ENCODE data around the gene P2RY13.

The P2RY13 gene

GRCh38 chr3:151329363-151329762 lies at the start of gene P2RY13:
Gene P2RY13 (minus strand): TSS chr3:151329549. CDS start chr3:151329528, 21 bp downstream.
- no peak for DNase-seq

DNA sequence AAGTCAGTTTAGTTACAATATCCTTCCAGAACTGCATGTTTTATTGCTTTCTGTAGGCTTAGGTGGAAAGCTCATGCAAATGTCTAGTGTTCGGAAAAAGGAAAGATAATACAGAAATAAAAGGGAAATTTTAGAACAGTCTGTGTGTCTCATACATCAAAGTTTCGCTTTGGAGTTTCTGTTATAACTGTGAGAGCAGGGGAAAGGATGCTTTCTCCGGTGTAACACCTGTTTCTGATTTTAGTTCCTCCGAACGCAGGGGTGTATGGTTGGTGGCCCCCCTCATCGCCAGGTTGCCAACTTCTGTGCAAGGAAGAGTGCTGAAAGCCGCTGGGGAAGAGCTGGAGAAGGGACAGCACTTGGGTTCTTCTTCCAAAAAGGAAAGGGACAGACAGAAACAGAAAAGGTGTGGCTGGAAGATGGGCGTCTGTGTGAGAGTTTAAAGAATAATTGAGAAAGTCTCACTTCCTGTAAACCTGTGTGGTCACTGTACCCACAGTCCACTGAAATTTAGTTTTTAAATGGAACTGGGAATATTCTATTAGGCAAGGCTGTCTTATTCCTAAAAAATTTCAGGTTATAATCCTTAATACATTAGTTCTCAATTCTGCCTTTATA lies 48.5 kb upstream of the P2RY13 start:
- DNase-seq, result no peak

DNA sequence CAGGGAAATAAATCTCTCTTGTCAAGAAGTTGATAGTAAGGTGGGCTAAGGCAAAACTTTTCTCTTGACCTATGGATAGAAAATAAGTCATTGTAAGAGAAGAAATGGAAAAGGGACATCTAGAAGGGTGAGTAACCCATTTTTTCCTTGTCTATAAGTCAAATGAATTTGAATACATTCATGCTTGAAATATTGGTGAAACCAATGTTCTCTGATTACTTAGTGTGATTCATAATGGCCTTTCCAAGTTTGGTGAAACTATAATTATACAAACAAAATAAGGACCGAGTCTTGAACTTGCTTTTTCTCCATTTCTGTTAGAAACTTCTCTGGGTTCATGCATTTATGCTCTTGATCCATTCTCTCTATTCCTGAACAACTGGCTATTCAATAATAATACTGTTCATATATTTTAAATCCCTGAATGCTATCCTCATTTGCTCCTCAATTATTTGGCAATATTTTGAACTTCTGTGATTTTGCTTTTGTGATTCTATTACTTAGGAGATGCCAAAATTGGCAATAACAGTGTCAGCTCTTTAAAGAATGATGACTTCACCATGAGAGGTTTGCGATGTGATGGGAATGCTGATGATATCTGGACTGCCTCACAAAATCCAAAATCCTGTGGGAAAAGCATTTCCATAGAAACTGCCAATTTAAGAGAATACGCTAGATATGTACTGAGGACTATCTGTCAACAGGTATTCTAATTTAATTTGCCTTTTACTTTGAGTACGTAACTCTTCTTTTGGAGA lies 42.9 kb upstream of the P2RY13 start:
- no peak for DNase-seq

GRCh38 chr3:151371526-151371925 lies 42.2 kb upstream of the P2RY13 start:
- no peak for DNase-seq

- DNase-seq, result no peak
Observed at GRCh38 chr3:151367448-151367847, 38.1 kb upstream of the P2RY13 start.

DNA sequence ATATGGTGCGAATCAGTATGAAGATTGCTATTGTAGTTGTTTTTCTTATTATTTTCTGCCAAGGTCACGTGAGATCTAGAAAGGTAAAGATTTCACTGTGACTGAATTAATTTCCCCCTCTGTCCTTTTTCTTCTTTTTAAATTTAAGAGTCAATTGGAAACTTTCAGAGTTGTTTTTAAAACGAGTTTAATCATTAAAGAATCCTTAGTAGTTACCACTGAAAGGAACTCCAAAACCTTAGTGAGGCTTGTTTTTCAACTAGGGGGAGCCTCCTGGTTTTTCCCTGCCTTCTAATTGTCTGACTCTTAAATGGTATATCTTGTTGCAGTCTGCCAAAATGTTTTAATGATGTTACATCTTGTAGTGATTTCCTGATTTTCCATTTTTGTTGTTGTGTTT lies 37.6 kb upstream of the P2RY13 start:
- DNase-seq, result no peak

DNA sequence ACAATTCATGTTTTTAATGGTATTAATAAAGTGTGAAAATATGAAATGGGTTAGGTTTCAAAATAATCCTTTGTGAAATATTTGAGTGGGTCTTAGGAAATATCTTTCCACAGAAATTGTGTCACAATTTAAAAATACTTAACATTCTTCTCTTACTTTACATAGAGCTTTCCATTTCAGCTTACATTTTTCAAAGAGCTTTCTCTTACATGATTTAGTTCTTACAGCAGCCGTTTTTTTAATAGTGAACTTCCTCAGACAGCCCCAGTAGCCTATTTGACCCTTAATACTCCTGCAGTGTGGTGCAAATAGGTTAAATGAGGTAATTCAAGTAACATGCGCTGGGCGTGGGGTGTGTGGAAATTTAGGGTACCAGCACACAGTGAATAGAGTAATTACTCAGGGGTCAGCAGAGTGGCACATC lies 33.4 kb upstream of the P2RY13 start:
- DNase-seq, result no peak

DNA sequence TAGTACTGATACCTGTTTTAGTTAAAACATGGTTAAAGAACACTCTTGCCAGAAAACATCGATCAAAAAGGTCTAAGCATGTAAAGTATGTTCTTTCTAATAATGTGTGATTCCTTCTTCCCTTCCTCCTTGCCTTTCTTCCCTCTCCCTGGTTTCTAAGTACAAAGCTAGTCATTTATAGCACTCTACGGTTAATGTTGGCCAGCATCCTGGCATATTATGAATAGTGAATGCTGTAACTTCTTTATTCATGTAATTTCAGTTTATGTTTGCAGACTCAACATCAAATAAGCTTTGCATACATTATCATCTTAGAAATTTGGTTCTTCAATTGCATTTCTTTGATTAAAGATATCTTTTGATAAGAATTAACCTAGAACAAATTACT lies 28.1 kb upstream of the P2RY13 start:
- peak; percentile 32 to 37 for DNase-seq

DNA sequence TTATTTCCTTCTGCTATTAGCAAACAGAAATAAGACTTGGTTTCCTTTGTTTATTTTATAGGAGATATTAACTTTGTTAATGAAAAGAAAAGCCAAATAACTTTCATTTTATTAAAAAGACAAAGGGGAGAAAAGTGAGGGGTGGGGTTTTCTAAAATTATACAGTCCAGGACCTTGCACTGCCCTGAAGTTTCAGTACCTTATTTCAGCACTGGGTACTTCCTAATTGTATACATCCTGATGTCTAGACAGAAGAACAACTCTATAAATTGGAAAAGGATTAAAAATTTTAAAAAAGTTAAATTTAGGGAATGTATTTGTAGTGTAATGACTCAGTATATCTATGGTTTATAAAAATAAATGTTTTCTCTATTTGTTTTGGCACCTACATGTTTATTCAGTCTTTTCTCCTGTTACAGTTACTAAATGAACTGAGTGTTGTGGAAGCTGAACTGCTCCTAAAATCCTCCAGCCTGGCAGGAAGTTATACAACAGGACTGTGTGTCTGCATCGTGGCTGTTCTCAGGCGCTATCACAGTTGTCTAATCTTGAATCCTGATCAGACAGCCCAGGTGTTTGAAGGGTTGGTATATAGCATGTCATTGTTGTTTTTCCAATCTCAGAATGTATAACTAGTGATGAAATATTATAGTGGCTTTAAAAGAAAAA lies 27.6 kb upstream of the P2RY13 start:
- peak in 1 of 2 experiments; percentile 36 for DNase-seq

- DNase-seq, result no peak
Observed at GRCh38 chr3:151351648-151352047, 22.3 kb upstream of the P2RY13 start.

DNA sequence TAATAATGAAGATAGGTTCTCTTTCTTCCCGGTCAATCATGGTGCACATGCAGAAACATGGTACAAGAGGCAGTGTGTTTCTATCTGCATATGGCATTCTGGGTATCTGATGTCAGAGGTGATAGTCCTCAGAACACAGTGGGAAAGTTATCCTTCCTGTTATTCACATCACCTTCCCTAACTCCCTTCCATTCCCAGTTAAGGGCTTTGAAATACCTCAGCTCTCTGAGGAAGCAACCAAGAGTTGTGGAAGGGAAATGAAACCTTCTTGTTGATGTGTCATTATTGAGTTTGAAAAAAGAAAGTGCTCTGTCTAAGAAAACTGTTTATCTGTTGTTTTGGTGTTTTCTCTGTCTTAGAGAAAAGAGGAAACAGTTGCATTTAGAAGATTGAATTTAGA lies 21.9 kb upstream of the P2RY13 start:
- no peak for DNase-seq

DNA sequence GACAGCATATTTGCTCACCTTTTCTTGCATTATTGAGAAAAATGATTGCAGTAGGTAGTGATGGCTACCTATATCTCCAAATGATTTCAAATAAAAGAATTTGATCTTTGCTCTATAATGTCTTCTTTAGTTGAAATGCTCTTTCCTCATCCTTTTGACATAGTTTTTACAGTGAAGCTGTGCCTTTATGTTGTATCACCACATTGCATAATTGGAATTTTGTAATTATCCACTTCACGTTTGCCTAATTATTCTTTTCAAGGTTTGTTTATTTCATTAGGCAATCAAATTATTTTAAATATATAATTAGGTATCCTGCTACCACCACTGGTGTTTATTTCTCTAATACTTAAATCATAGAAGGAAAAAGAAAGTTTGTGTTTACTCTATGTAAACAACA lies 21.3 kb upstream of the P2RY13 start:
- no peak for DNase-seq

DNA sequence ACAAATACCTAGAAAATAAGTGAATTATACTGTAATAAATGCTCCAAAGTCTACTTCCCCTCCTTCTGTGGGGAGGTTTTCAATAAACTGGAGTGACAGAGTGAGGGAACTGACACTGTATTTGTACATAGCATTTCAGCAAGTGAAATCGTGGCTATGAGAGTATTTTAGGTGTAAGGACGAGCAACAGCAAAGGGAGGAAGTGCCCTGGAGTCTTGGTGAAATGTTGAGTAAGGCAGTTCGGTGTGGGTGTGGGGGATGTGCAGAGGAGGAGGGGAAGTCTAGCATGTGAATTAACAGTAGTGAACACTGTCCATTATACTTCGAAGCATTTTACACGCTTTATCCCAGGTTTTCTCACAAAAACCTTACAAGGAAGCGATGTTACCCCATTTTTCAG lies 18.1 kb upstream of the P2RY13 start:
- no peak for DNase-seq

DNA sequence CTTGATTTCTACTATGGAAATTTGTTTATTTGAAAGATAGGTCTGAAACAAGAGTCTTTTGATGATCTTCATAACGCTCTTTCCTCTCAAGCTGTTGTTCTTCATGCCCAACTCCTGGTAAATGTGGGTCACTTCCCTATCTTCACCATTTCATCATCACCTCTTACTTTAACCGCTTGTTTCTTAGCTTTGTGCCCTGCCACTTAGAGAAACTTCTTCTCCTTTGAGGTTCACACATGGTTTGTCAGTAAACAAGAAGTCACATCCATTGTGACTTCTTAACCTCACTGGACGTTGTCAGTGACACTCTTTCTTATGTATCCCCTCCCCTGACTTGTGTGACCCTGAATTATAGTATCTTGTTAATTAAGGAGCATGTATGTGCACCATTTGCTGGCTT lies 16.9 kb upstream of the P2RY13 start:
- no peak for DNase-seq

DNA sequence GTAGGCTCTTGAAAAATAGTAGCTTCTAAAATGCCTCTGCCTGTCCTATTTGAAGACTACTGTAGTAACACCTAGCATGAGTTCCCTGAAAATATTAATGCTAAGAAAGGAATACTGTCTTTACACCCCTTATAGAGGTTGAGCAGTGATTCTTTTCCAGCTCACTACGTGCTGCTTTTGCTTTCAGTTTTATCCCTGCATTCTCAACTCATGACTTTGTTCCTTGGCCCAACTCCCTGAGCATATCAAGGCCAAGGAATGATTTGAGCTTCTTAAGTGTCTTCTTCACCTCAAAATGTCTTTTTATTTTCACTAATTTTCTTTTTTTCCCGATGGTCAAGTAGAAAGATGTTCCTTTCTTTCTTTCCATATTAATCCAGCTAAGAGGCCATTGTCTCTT lies 16.5 kb upstream of the P2RY13 start:
- DNase-seq, result no peak

GRCh38 chr3:151331696-151332095 lies 2.3 kb upstream of the P2RY13 start:
- no peak for DNase-seq

DNA sequence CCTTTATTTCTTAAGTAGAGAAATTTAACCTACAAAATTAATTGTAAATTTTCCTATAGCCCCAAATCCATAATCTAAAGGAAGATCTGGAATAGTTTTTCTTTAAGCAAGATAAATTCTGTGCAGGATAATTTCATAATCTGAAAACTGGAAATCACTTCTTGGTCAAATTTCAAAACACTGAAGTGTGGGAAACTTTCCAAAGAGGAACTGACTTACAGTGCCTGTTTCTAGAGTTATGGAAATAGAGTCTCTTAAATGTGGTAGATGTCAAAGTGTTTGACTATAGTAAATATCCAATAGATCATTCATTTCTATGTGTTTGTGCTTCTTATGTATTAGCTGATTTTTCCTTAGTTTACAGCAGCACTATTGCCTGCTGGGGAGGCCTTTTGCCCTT lies 1.6 kb upstream of the P2RY13 start:
- DNase-seq, result no peak

GRCh38 chr3:151330379-151330778 lies 1.0 kb upstream of the P2RY13 start:
- DNase-seq, result no peak

DNA sequence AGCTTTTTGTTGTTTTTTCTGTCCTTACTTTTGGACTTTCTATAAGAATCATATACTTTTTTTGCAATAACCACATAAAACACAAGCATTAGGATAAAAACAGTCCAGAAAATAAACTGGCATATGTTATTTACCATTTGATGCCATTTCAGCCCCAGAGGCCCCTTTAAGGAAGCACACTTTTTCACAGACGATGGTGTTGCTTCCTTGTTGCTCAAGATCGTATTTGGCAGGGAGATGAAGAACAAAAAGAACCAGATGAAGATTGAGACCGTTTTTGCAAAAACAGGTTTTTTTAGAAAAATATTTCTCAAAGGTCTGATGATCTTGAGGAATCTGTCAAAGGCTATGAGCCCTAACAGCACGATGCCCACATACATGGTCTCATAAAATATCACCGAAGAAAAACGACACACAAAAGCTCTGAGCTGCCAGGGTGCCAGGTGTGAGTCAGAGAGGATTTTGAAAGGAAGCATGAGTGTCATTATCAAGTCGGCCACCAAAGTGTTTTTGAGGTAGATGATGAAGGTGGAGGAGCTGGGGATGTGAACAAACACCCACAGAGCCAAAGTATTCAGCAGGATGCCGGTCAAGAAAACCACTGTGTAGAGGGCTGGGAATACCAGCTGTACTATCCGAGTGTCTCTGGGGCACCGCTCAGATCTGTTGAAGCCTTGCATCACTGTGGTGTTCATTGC lies 902 bp downstream of the P2RY13 start:
- no peak for DNase-seq

- DNase-seq, result peak in 1 of 2 experiments; percentile 36
Observed at GRCh38 chr3:151327571-151328198, 1.7 kb downstream of the P2RY13 start.

DNA sequence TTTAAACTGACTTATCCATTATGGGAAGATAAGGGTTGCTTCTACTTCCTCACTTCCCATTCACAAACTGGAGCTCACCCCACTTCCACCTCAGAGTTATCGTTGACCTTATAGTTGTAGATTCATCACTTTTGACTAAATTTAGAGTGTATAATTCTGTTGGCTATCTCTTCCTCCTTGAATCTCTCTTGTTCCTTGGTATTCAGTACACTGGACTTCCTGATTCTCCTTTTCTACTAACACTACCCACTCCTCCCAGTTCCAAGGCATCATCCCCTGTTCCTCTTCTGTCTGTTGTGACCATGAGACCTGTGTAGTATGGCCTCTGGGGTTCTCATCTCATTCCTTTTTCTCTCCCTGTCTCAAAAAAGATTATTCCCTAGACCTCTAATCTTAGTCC lies 6.8 kb downstream of the P2RY13 start:
- no peak for DNase-seq

DNA sequence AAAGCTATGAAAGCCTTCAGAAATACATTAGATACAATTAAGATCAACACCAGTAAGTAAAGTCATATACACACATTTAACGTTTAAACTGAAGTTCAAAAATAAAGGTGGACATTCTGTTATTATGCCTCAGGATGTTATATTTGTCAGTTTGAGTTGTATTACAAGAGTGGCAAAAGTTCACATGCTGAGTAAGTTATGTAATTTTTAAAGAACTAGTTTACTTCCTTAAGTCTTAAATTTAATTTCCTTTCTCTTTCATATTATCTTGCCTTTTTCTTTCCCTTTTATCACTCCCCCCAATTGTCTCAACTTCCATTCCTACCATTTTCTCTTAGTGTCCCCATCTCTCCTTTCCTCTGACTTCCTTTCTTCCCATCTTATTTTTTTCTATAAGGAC lies 7.8 kb downstream of the P2RY13 start:
- DNase-seq, result no peak

DNA sequence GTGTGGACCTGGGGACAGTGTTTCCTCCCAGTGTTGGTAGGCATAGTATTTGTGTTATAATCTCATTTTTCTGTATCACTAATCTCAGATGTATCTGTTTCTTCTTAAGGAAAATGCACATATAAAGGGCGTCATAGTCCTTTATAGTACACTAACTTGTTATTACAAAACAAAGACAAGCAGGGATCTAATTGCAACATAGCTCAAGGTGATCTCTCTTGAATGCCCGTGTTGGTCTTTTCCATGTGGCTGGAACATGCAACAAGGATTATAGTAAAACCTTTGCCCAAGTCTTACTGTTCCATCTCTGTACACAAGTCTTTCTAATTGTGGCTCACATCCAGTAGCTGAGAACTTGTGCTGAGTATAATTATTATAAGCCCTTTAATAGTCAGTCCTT lies 9.2 kb downstream of the P2RY13 start:
- DNase-seq, result no peak
